H1 (cell line): Measurements from ENCODE around the gene RANBP17. TPM values are rescaled to one million over a fixed set of nuclear protein-coding genes. Genes with fewer than 3 reads are reported as not detected.
A peak's percentile ranks its signal among the peaks of the same experiment; 100 is the strongest.

ENCODE experiments used
- RXRA ChIP-seq: IDR thresholded peaks from 2 replicates; pipeline ENCODE4 v1.6.1; 2011; ENCODE audit warnings: low read depth, mild to moderate bottlenecking, low read length, moderate library complexity; ENCODE audit not compliant: insufficient read depth
- SUZ12 ChIP-seq: fragments of 200-600 bp; sonication (generic); IDR thresholded peaks from 2 replicates; pipeline ENCODE4 v1.6.1; 2012; ENCODE audit warnings: mild to moderate bottlenecking, inconsistent platforms, low read length, moderate library complexity, mixed read lengths
- TBP ChIP-seq: IDR thresholded peaks from 2 replicates; pipeline ENCODE4 v1.6.1; 2011; ENCODE audit warnings: low read depth, low read length, improper control_type of control experiment
- polyA plus RNA-seq, 7 experiments: library from polyadenylated mRNA; depleted of rRNA in 3 of 7; stranded (reverse) in 5 of 7; unstranded in 2 of 7; fragments of >200 nt in 5 of 7; fragments of 200-250 nt in 2 of 7; gene quantifications; 1 replicate in 5 of 7; 2 replicates in 1 of 7; 4 replicates in 1 of 7; pipeline versions ENCODE4 v1.2.1 to v1.2.3, GENCODE V29; 2011 to 2013; ENCODE audit warnings: missing spikeins in 2 of 7, mixed read lengths in 2 of 7
- total RNA-seq: library from RNA; stranded (reverse); fragmentation: NEBNext Ultra II Directional; extraction: Animal tissue kit (Norgen Biotek cat#: 25700); gene quantifications from 2 replicates; pipeline ENCODE4 v1.2.1, GENCODE V29; 2021

The RANBP17 gene
- total and polyA plus RNA-seq, 2 of the 8 experiments (the other 6 are each of a cell fraction or from before 2014, with no cell fraction given) = 8.6 to 21.3 TPM

DNA sequence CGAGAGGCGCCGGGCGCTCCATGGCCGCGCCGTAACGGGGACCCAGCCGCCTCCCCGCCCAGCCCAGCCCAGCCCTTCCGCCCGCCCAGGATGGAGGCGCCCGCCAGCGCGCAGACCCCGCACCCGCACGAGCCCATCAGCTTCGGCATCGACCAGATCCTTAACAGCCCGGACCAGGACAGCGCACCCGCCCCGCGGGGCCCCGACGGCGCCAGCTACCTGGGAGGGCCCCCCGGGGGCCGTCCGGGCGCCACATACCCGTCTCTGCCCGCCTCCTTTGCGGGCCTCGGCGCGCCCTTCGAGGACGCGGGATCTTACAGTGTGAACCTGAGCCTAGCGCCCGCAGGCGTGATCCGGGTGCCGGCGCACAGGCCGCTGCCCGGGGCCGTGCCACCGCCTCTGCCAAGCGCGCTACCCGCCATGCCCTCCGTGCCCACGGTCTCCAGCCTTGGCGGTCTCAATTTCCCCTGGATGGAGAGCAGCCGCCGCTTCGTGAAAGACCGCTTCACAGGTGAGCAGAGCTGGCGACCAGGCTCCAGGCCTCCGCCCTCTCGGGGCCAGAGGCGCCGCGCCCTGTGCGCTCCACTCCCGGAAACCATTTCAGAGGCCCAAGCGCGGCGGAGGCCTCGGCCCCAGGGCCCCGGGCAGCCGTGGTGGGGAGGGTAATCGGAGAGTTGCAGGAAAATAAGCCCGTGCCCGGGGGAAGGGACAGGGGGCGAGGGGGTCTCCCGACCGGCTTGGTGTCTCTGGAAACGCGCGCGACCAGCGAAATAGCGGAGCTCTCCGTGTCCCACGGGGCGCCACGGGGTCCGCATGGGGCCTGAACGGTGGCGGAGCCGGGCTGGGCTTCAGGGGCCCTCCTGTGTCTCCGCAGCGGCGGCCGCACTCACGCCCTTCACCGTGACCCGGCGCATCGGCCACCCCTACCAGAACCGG lies 447.7 kb downstream of the RANBP17 start (continued):
- TF ChIP-seq RXRA (no peak), SUZ12 (peak; percentile 76), TBP (no peak)
